HCT116 (cell line): ENCODE results near the gene TLR3.

Experiments used
- CTCF ChIP-seq, 3 experiments: fragments of 200-600 bp in 1 of 3; sonication (generic) in 1 of 3; IDR thresholded peaks in 2 of 3; conservative IDR thresholded peaks in 1 of 3; 2 replicates each; pipeline ENCODE4 v1.5.1; 2012 to 2017; ENCODE audit warnings: low read depth in 2 of 3, low read length in 2 of 3, antibody characterized with exemption in 1 of 3, borderline replicate concordance in 1 of 3, control low read depth in 1 of 3, mild to moderate bottlenecking in 1 of 3, mixed read lengths in 1 of 3, mixed run types in 1 of 3, moderate library complexity in 1 of 3; ENCODE audit not compliant: insufficient read depth in 1 of 3
- EZH2 ChIP-seq: fragments of 200-600 bp; sonication (generic); IDR thresholded peaks from 2 replicates; pipeline ENCODE4 v1.6.1; 2017; ENCODE audit warnings: antibody characterized with exemption, mixed run types
- POLR2AphosphoS5 ChIP-seq: IDR thresholded peaks from 2 replicates; pipeline ENCODE4 v1.6.1; 2011; ENCODE audit warnings: mild to moderate bottlenecking, low read depth, low read length, moderate library complexity
- SRF ChIP-seq: IDR thresholded peaks from 2 replicates; pipeline ENCODE4 v1.6.1; 2012; ENCODE audit warnings: low read depth

GRCh38 chr4:186096681-186097165, 27.8 kb downstream of the TLR3 start:
- TF ChIP-seq EZH2: no peak
- TF ChIP-seq CTCF (IDR thresholded peaks at IDR 0.05 in 2 of 3, conservative IDR thresholded peaks at IDR 0.05 in 1 of 3; ENCODE audit: borderline replicate concordance in 1 of 3, insufficient read depth in 1 of 3, low read depth in 2 of 3, low read length in 2 of 3): no peak
- TF ChIP-seq POLR2AphosphoS5: no peak
- TF ChIP-seq SRF: no peak
